NOMO-1 (cell line): ENCODE results near the gene B3GNT2.
"Not testable (repeated sequence)": the region's sequence is repeated elsewhere in the genome, so short reads cannot be mapped to it uniquely, and the experiment has no call there.

Experiments
- DNase-seq, 2 experiments: peaks; one replicate each; lab custom pipeline; 2025; ENCODE audit not compliant: unreplicated experiment in 2 of 2; lab: John Stamatoyannopoulos, UW

B3GNT2 gene

GRCh38 chr2:62184512-62185230 lies 11.2 kb upstream of the B3GNT2 start:
- no peak for DNase-seq

- no peak for DNase-seq
These were observed 10.3 kb upstream of the B3GNT2 start for GRCh38 chr2:62185475-62186155.

- peak; percentile 45 to 66 for DNase-seq
These were observed 9.6 kb upstream of the B3GNT2 start for GRCh38 chr2:62186156-62186905.

DNA sequence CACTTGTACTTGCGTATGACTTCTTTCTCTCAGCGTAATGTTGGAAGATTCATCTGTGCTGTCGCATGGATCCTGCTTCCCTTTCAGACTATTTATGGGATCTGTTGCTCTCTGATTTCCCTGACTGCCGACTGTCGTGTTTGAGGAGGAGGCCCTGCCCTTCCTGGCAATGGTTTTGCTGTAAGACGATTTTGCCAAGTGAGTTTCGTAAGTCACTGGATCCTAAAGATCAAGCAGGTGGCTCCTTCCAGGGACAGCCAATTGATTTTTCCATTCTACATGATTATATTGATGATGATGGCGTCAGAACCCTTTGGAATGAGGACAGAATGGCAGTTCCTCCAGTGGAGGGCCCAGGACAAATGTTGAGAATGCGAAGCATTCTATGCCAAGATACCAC lies 8.7 kb upstream of the B3GNT2 start:
- no peak for DNase-seq

GRCh38 chr2:62188416-62188815 lies 7.5 kb upstream of the B3GNT2 start:
- DNase-seq, result no peak

DNA sequence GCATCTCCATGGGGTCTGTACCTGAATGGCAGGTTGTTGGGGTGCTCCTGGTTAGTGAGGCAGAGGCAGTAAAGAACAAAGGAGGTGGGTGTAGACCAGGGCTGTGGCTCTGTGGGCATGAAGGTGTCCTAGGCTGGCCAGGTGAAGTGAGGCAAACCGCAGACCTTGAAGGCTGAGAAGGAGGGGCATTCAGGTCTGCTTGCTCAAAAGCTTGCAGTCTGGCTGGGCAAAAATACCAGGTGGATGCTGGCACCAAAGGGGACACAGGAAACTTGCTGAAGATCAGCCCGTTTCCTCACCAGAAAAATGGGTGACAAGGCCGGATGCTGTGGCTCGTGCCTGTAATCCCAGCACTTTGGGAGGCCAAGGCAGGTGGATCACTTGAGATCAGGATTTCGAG lies 6.7 kb upstream of the B3GNT2 start:
- DNase-seq, result no peak

DNA sequence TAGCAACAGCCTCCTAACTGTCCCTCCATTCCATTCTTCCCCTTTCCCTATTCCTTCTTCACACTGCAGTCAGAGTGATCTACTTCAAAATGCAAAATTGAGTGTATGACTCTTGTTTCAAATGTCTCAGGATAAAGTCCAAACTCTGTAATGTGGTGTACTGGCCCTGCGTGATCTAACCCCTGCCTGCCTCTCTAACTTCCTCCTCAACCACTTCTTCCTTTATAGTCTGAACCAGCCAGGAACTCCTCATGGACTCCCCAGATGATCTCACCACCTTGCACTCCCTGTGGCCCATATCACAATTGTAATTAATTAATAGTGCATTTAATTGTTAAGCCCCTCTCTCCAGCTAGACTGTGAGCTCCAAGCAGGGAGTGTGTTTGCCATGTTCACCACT lies 3.1 kb upstream of the B3GNT2 start:
- DNase-seq, result peak; percentile 37 to 63

DNA sequence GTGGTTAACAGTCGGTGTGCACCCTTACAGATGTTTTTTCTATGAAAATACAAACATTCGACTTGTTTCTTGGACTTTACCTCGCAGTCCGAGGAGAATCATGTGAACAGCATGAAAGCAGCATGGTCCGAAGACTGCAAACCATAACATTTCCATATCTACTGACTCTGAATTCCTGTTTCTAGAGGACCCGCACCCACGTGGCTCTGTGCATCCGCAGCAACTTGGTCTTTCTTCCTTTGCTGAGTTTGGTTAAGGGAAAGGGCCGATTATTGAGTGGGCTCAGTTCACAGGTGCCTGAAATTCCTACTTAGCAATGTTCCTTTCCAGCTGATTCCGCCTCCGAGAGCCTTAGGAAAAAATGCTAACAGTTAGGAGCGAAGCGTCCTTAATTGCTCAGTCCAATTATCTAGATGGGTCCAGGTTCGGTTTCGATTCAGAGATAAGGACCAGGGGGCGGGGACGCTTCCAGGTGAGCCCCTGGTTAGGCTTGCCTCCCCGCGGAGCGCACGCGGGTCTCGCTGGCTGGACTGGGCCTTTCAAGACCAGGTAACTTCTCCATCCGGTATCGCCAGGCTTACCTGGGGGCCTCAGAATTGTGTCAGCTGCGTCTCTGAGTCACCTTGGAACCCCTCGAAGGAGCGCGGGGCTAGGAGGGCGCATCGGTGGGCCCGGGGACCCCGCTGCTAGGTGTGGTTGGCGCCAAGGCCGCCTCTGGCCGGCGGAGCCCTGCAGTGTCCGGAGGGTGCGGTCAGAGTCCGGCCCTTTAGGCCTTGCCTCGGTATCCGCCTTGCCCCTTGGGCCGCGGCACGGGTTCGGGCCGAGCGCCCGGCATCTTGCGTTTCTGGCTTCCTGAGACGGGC lies 1.1 kb upstream of the B3GNT2 start:
- no peak for DNase-seq

GRCh38 chr2:62196278-62196901 lies 475 bp downstream of the B3GNT2 start:
- peak; percentile 18 to 54 for DNase-seq

- DNase-seq, result peak; percentile 51 to 58
These were observed 1.4 kb downstream of the B3GNT2 start for GRCh38 chr2:62197011-62197924.

DNA sequence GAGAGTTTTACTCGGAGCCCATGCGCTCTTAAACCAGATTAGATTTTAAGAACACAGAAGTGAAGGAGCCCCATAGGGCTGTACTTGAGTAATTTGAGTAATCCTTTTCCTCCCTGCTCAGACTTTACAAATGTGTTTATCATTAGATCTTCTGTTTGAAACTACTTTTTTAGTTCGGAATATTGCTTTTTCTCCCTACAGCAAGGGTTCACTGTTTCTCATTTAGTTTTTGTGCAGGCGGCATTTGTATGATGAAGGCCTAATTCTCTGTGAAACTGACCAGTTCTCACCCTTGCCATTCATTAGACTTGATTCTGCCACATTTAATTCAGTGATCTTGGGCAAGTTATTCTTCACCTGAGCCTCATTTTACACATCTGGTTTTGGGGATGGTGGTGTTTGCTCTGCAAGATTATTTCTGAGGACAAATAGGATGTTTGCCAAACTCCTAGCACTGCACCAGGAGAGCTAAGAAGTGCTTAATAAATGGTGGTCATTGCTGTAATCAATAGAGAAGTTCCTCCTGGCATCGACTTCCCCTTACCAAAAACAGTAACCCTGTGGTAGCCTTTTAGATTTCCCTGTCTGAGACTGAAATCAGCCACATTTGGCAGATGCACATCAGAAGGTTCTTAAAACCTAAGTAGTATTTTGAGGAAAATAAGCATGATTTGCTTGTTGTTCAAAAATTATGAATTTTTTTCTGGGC lies 2.2 kb downstream of the B3GNT2 start:
- DNase-seq, result peak; percentile 40 to 80

- DNase-seq, result not testable (repeated sequence)
These were observed 2.9 kb downstream of the B3GNT2 start for GRCh38 chr2:62198854-62199253.

DNA sequence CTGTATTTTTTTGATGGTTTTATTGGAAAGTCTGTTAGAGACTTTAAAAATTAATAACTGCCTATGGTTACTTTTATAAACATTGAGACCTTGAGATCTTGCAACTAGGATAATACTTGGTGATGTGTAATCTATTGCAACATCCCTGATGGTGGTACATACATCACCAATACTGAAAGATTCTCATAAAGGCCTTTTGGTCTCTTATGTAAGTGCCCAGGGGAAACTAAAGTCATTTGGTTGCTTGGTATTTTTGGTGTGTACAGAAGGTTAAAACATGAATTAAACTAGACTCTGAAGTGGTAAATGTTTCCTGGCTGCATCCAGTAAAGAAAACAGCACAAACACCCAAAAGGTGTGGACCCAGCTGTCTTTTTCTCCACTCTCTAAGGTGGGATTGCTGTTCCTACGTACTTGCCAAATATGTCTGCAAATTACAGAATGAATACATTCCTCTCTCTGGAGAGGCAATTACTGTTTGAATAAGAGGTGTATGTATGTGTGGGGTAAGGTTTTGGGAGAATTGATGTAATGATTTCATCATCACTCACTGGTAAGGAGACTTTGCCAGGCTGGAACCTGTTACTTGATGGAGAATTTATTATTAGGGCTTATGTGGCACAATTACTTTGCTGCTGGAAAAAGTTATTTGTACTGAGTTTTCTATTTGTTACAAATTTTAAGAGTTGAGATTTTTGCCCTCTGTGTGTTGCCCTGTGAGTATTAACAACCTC lies 3.6 kb downstream of the B3GNT2 start:
- DNase-seq, result peak; percentile 16 to 54

GRCh38 chr2:62200291-62200841 lies 4.5 kb downstream of the B3GNT2 start:
- no peak for DNase-seq

GRCh38 chr2:62200868-62201267 lies 5.0 kb downstream of the B3GNT2 start:
- peak in 1 of 2 experiments; percentile 27 for DNase-seq

GRCh38 chr2:62201307-62201706 lies 5.4 kb downstream of the B3GNT2 start:
- DNase-seq, result peak; percentile 18 to 58

DNA sequence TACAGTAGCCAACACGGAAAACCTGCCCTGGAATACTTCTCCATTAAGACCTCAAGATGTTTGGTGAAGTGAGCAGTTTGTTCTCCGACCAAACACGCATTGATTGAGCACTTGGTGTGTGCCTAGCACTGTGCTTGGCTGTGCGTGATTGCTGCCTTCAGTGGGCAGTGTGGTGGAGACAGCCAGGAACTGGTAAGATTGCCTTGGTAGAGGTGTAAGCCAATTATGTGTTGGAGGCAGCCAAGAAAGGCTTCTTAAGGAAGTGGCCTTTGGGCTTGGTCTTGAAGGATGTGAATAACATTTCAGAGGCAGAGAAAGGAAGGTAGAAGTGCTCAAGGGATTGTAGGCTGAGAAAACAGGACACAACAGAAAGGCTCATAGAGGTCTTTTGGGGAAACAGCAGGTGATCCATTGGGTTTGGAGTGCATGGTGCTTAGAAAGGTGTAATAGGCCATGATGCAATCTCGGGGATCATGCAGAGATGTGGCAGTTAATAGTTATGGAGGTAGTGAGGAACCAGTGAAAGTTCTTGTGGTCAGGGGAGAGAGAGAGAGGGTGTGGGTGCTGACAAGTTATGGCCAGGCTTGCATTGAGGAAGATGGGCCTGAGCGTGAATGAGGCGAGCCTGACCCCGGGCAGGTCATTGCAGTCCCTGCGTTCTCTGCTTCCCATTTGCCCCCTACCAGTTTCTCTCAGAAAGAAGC lies 6.3 kb downstream of the B3GNT2 start:
- peak; percentile 87 for DNase-seq
